HEK293T (cell line): ENCODE data around the gene GCC1.

Experiments used
- CTCF ChIA-PET: fragments of 350-600 bp; formaldehyde crosslinking; extraction: SDS; loops from one replicate; lab custom pipeline; 2021; ENCODE audit warnings: antibody characterized with exemption, inconsistent platforms; lab: Yijun Ruan, JAX
- POLR2A ChIA-PET: fragments of 350-600 bp; formaldehyde crosslinking; extraction: SDS; loops from one replicate; lab custom pipeline; 2020; ENCODE audit warnings: antibody characterized with exemption, inconsistent platforms; lab: Yijun Ruan, JAX
- DNase-seq: peaks from one replicate; pipeline ENCODE4 v3.0.0; 2012; ENCODE audit warnings: mixed read lengths; ENCODE audit errors: extremely low spot score
- ARNT ChIP-seq: fragments of 450-650 bp; IDR thresholded peaks from 2 replicates; pipeline ENCODE4 v1.6.1; 2017; ENCODE audit warnings: mild to moderate bottlenecking
- BHLHE40 ChIP-seq: fragments of 450-650 bp; IDR thresholded peaks from 2 replicates; pipeline ENCODE4 v1.6.1; 2016; ENCODE audit warnings: mild to moderate bottlenecking, moderate library complexity, borderline replicate concordance
- CTBP1 ChIP-seq: fragments of 450-650 bp; IDR thresholded peaks from 2 replicates; pipeline ENCODE4 v1.6.1; 2016; ENCODE audit warnings: borderline replicate concordance
- ELF4 ChIP-seq: fragments of 450-650 bp; IDR thresholded peaks from 2 replicates; pipeline ENCODE4 v1.6.1; 2017; ENCODE audit warnings: antibody characterized with exemption
- FOXA1 ChIP-seq: fragments of 450-650 bp; IDR thresholded peaks from 2 replicates; pipeline ENCODE4 v1.6.1; 2016; ENCODE audit warnings: mild to moderate bottlenecking
- FOXK2 ChIP-seq: fragments of 450-650 bp; IDR thresholded peaks from 2 replicates; pipeline ENCODE4 v1.6.1; 2016; ENCODE audit warnings: mild to moderate bottlenecking
- FOXM1 ChIP-seq: fragments of 450-650 bp; IDR thresholded peaks from 2 replicates; pipeline ENCODE4 v1.6.1; 2017; ENCODE audit warnings: mild to moderate bottlenecking, borderline replicate concordance
- HDGF ChIP-seq: fragments of 450-650 bp; IDR thresholded peaks from 2 replicates; pipeline ENCODE4 v1.6.1; 2017; ENCODE audit warnings: antibody characterized with exemption, borderline replicate concordance
- L3MBTL2 ChIP-seq: fragments of 450-650 bp; conservative IDR thresholded peaks from 2 replicates; pipeline ENCODE4 v1.6.1; 2016; ENCODE audit warnings: mild to moderate bottlenecking
- LEF1 ChIP-seq: fragments of 450-650 bp; IDR thresholded peaks from 2 replicates; pipeline ENCODE4 v1.6.1; 2017; ENCODE audit warnings: mild to moderate bottlenecking, borderline replicate concordance
- NFRKB ChIP-seq: fragments of 450-650 bp; IDR thresholded peaks from 2 replicates; pipeline ENCODE4 v1.6.1; 2016; ENCODE audit warnings: mild to moderate bottlenecking, moderate library complexity
- SP1 ChIP-seq: fragments of 450-650 bp; IDR thresholded peaks from 2 replicates; pipeline ENCODE4 v1.6.1; 2017
- SUZ12 ChIP-seq: fragments of 450-650 bp; IDR thresholded peaks from 2 replicates; pipeline ENCODE4 v1.6.1; 2016; ENCODE audit warnings: mild to moderate bottlenecking
- TARDBP ChIP-seq: fragments of 450-650 bp; IDR thresholded peaks from 2 replicates; pipeline ENCODE4 v1.6.1; 2016
- ZNF384 ChIP-seq: fragments of 450-650 bp; IDR thresholded peaks from 2 replicates; pipeline ENCODE4 v1.6.1; 2016
- TF ChIP-seq, protein P1 (sequence below): fragments of 450-650 bp; IDR thresholded peaks from 2 replicates; pipeline ENCODE4 v1.6.1; 2016

GCC1 gene

DNA sequence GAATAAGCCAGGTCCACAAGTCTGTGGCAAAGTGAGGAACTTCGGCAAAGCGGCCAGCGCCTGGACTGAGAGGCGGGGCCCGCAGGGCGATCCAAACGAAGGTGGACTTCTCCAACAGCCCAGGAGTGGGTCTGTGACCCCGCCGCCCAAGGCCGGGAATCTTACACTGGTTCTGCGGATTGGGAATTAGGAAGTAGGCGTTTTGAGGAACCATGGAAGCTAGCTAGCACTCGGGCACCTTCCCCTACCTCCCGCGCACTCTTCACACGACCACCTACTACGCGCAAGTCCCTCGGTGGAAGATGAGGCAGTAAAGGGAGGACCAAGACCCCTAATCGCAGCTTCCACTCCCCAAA lies 2.2 kb upstream of the GCC1 start:
- ChIA-PET CTCF (no interaction called here), POLR2A (interaction anchor here (0.8 to 2.1 kb wide), 4 partner anchors 10 to 64 kb away, joined by 3 to 10 read pairs (median 6); no protein-coding TSS in a partner anchor)
- no peak for DNase-seq
- TF ChIP-seq ARNT, result no peak
- TF ChIP-seq ZNF384, result no peak
- TF ChIP-seq NFRKB, result no peak
- TF ChIP-seq, protein P1, sequence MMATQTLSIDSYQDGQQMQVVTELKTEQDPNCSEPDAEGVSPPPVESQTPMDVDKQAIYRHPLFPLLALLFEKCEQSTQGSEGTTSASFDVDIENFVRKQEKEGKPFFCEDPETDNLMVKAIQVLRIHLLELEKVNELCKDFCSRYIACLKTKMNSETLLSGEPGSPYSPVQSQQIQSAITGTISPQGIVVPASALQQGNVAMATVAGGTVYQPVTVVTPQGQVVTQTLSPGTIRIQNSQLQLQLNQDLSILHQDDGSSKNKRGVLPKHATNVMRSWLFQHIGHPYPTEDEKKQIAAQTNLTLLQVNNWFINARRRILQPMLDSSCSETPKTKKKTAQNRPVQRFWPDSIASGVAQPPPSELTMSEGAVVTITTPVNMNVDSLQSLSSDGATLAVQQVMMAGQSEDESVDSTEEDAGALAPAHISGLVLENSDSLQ, result no peak
- TF ChIP-seq TARDBP, result no peak
- no peak for TF ChIP-seq SP1
- TF ChIP-seq HDGF, result no peak
- TF ChIP-seq SUZ12, result no peak
- no peak for TF ChIP-seq BHLHE40
- TF ChIP-seq LEF1, result no peak
- TF ChIP-seq ELF4, result no peak
- TF ChIP-seq CTBP1, result no peak
- no peak for TF ChIP-seq FOXK2

DNA sequence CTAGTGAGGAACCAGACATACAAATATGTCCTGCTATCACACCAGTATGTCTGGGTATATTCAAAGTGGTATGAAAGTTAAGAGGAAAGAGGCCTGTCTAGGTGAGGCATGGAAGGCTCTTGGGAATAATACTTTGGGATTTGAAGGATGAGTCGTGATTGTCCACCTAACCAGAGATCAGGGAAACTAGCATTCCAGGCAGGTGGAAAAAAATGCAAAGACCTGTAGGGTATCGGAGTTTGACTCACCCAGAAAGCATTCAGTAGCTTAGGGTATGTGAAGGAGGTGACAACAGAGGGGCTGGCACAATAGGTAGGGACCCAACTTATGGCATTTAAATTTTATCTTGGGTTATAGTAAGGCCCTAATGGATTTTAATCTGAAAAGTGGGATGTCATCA lies 950 bp upstream of the GCC1 start:
- ChIA-PET CTCF (no interaction called here), POLR2A (interaction anchor here (1.0 kb wide), 2 partner anchors 13 to 194 kb away, joined by 3 to 7 read pairs; partner anchors contain the start of gene ZNF800)
- TF ChIP-seq CTBP1 (no peak), FOXK2 (no peak), ZNF384 (no peak), FOXM1 (no peak), L3MBTL2 (no peak), FOXA1 (no peak), TARDBP (no peak), NFRKB (no peak), ELF4 (no peak), HDGF (no peak), BHLHE40 (no peak), ARNT (no peak), SUZ12 (no peak), SP1 (no peak)
- TF ChIP-seq, protein P1, result no peak
- no peak for DNase-seq

DNA sequence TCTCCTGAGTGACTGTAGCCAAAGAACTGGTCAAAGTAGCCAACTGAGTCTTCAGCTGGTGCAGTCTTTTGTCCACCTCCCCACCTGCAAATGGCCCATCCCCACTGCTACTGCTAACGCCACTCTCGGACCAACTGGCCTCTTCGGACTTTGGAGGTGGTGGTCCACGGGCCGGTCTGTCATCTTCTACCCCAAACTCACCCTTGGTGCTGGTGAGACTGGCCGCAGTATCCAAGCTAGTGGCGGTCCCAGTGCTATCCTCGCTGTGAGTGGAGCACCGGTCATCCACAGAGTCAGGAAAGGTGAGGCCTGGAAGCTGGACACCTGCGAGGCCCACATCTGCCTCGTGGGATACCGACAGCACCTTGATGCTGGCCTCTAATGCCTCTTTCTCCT lies 750 bp downstream of the GCC1 start:
- ChIA-PET CTCF (no interaction called here), POLR2A (interaction anchor here (1.5 kb wide), 1 partner anchor 24 kb away, joined by 4 read pairs; no protein-coding TSS in a partner anchor)
- TF ChIP-seq FOXA1, result no peak
- no peak for TF ChIP-seq FOXM1
- no peak for TF ChIP-seq ARNT
- TF ChIP-seq FOXK2, result no peak
- no peak for TF ChIP-seq SUZ12
- TF ChIP-seq NFRKB, result no peak
- no peak for TF ChIP-seq LEF1
- TF ChIP-seq ZNF384, result no peak
- TF ChIP-seq HDGF, result no peak
- no peak for TF ChIP-seq TARDBP
- no peak for TF ChIP-seq ELF4
- TF ChIP-seq, protein P1, result no peak
- no peak for TF ChIP-seq L3MBTL2
- TF ChIP-seq SP1, result no peak
- no peak for TF ChIP-seq CTBP1
- TF ChIP-seq BHLHE40, result no peak
- no peak for DNase-seq

DNA sequence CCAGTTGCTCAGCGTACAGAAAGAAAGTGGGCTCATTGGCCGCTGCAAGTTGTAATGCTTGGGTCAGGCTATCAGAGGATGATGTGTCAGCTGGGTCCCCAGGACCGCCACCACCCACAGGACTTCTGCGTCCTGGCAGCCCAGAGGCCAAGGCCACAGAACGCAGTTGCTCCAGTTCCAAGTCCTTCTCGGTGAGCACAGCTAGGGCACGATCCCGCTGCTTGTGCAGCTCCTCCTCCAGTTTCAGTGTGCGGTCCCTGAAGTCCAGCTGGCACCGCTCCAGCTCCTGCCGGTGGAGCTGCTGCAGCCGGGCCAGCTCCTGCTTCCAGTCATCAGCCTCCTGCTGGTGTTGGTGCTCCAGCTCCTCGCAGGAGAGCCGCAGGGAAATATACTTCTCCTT lies 3.0 kb downstream of the GCC1 start:
- TF ChIP-seq BHLHE40 (no peak), FOXK2 (no peak), L3MBTL2 (no peak), ZNF384 (no peak), FOXM1 (no peak), CTBP1 (no peak), FOXA1 (no peak), ARNT (no peak), LEF1 (no peak), SUZ12 (no peak), TARDBP (no peak), NFRKB (no peak), SP1 (no peak), HDGF (no peak), ELF4 (no peak)
- TF ChIP-seq, protein P1, result no peak
- ChIA-PET POLR2A (interaction anchor here (1.0 kb wide), 1 partner anchor 190 kb away, joined by 4 read pairs; the partner anchor contains the start of gene ZNF800), CTCF (no interaction called here)
- DNase-seq, result no peak

DNA sequence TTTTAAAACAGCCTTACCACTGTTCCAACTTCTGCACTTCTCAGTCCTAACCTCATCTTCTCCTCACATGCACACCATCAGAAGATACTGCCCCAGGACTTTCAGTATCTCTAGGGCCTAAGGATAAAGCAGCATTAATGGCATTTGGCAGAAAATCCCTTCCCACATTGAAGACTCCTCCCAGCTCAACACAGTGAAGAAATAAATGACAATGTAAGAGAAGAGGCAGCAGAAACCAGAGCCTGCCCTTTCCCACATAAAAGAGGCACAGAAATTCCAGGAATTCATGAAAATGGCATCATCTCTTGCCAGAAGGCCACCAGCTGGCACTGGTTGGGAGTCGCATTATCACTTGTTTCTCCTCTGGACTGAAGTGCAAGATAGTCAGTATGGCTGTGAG lies 3.7 kb downstream of the GCC1 start:
- ChIA-PET CTCF (no interaction called here), POLR2A (interaction anchor here (1.0 kb wide), 1 partner anchor 189 kb away, joined by 4 read pairs; the partner anchor contains the start of gene ZNF800)
- no peak for DNase-seq
- no peak for TF ChIP-seq ARNT
- no peak for TF ChIP-seq LEF1
- TF ChIP-seq SP1, result no peak
- no peak for TF ChIP-seq ZNF384
- no peak for TF ChIP-seq TARDBP
- no peak for TF ChIP-seq FOXM1

DNA sequence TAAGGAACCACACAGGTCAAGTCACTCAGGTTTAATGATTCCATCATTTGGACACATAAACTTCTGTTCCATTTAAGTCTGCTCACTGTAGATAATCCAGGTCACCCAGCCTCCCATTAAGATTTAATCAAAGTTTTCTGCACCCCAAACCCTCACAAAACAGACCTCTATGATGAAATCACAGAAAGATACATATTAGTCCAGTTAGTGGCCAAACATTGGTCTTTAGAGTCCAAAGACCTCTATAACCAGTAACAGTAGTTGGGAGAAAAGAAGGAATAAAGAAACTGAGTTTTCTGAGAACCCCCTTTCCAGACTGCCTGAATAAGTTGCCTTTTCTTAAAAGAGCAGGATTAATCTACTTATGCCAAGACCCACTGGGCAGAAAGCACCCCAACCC lies 4.8 kb downstream of the GCC1 start:
- ChIA-PET POLR2A (interaction anchor here (0.6 kb wide), 1 partner anchor 650 kb away, joined by 3 read pairs; no protein-coding TSS in a partner anchor), CTCF (no interaction called here)
- no peak for DNase-seq
- TF ChIP-seq ARNT (no peak), FOXA1 (no peak), LEF1 (no peak), CTBP1 (no peak), L3MBTL2 (no peak), SUZ12 (no peak), NFRKB (no peak), ELF4 (no peak), ZNF384 (no peak), TARDBP (no peak), SP1 (no peak), FOXM1 (no peak), HDGF (no peak)
- TF ChIP-seq, protein P1, result no peak
